Tibial nerve (tissue), 3 donors: ENCODE measurements around the gene GPC6.

ENCODE experiments used
- CTCF ChIP-seq, 5 experiments: fragments of 200-600 bp in 3 of 5; fragments of 450-650 bp in 2 of 5; sonication (generic) in 3 of 5; IDR thresholded peaks; one replicate each; pipeline ENCODE4 v1.5.1; 2016 to 2019; ENCODE audit warnings: antibody characterized with exemption in 5 of 5, mild to moderate bottlenecking in 3 of 5, moderate library complexity in 2 of 5
- POLR2A ChIP-seq, 2 donors: fragments of 450-650 bp; IDR thresholded peaks; one replicate each; pipeline ENCODE4 v1.6.1; 2017; ENCODE audit warnings: antibody characterized with exemption in 2 of 2, mild to moderate bottlenecking in 2 of 2, moderate library complexity in 2 of 2

GRCh38 chr13:94263038-94263437 is 1036.4 kb downstream of the GPC6 start:
- TF ChIP-seq CTCF (IDR thresholded peaks at IDR 0.05) = no peak
- no peak for TF ChIP-seq POLR2A (IDR thresholded peaks at IDR 0.05)
